ENCODE data around the gene PSD4.

GRCh38 chr2:113176696-113177355, 3.1 kb downstream of the PSD4 start:
- TF ChIP-seq L3MBTL2 (conservative IDR thresholded peaks at IDR 0.05) (no peak), NFRKB (IDR thresholded peaks at IDR 0.05) (no peak), SP1 (IDR thresholded peaks at IDR 0.05) (no peak), FOXA1 (IDR thresholded peaks at IDR 0.05) (no peak), FOXK2 (IDR thresholded peaks at IDR 0.05) (no peak), TARDBP (IDR thresholded peaks at IDR 0.05) (no peak), ZNF384 (IDR thresholded peaks at IDR 0.05) (no peak), ELF4 (IDR thresholded peaks at IDR 0.05) (no peak), PKNOX1 (IDR thresholded peaks at IDR 0.05) (no peak)
